CD14-positive monocyte (primary cell): ENCODE data around the gene KLHL36. TPM values are rescaled to one million over a fixed set of nuclear protein-coding genes. Genes with fewer than 3 reads are reported as not detected.
A peak's percentile ranks its signal among the peaks of the same experiment; 100 is the strongest.

Source experiments
- DNase-seq, 3 donors: peaks; one replicate each; pipeline ENCODE4 v3.0.0-alpha.2; 2011 to 2022
- H2AFZ ChIP-seq: 2 replicates; pipeline ENCODE4 v1.6.0; 2012; ENCODE audit warnings: mild to moderate bottlenecking, low read depth, low read length, inconsistent platforms; ENCODE audit not compliant: insufficient read depth, poor library complexity, severe bottlenecking
- H3K27ac ChIP-seq, 2 donors: 1 replicate in 1 of 2; 2 replicates in 1 of 2; pipeline ENCODE4 v1.5.1; 2012 to 2013; ENCODE audit warnings: low read length in 2 of 2, control low read depth in 1 of 2, inconsistent platforms in 1 of 2, low read depth in 1 of 2, mild to moderate bottlenecking in 1 of 2
- H3K27me3 ChIP-seq, 2 donors: one replicate each; pipeline versions ENCODE4 v1.6.0 to v1.6.1; 2011 to 2013; ENCODE audit warnings: low read length in 2 of 2; ENCODE audit not compliant: control insufficient read depth in 2 of 2, insufficient read depth in 2 of 2
- H3K36me3 ChIP-seq, 2 donors: replicated peaks in 1 of 2; 1 replicate in 1 of 2; 2 replicates in 1 of 2; pipeline versions ENCODE4 v1.5.1 to v1.6.1; 2012 to 2013; ENCODE audit warnings: low read length in 2 of 2, control low read depth in 1 of 2, inconsistent platforms in 1 of 2, mild to moderate bottlenecking in 1 of 2; ENCODE audit not compliant: insufficient read depth in 2 of 2, control insufficient read depth in 1 of 2
- H3K4me1 ChIP-seq, 2 donors: 1 replicate in 1 of 2; 2 replicates in 1 of 2; pipeline versions ENCODE4 v1.5.1 to v1.6.1; 2012 to 2013; ENCODE audit warnings: low read length in 2 of 2, control low read depth in 1 of 2, inconsistent platforms in 1 of 2, mild to moderate bottlenecking in 1 of 2, moderate library complexity in 1 of 2; ENCODE audit not compliant: insufficient read depth in 2 of 2, control insufficient read depth in 1 of 2
- H3K4me2 ChIP-seq: replicated peaks from 2 replicates; pipeline ENCODE3; 2012; ENCODE audit warnings: low read length, moderate library complexity, mild to moderate bottlenecking; ENCODE audit not compliant: poor library complexity, severe bottlenecking; ENCODE audit errors: extremely low read depth
- H3K4me3 ChIP-seq, 3 experiments: fragments of 200-600 bp in 1 of 3; sonication (generic) in 1 of 3; replicated peaks in 1 of 3; 1 replicate in 2 of 3; 2 replicates in 1 of 3; pipeline ENCODE4 v1.5.1; 2011 to 2013; ENCODE audit warnings: low read length in 3 of 3, mild to moderate bottlenecking in 3 of 3, control low read depth in 2 of 3, low read depth in 2 of 3, inconsistent platforms in 1 of 3, moderate library complexity in 1 of 3
- H3K79me2 ChIP-seq: 2 replicates; pipeline ENCODE4 v1.6.0; 2012; ENCODE audit warnings: mild to moderate bottlenecking, control low read depth, inconsistent platforms, low read length, moderate library complexity; ENCODE audit not compliant: insufficient read depth
- H3K9ac ChIP-seq: 2 replicates; pipeline ENCODE4 v1.6.0; 2017; ENCODE audit warnings: low read length, mild to moderate bottlenecking; ENCODE audit not compliant: insufficient read depth, poor library complexity, severe bottlenecking
- H3K9me3 ChIP-seq, 2 donors: replicated peaks in 1 of 2; 1 replicate in 1 of 2; 2 replicates in 1 of 2; pipeline versions ENCODE4 v1.5.1 to v1.6.1; 2012 to 2013; ENCODE audit warnings: low read length in 2 of 2, control low read depth in 1 of 2; ENCODE audit not compliant: control insufficient read depth in 1 of 2, insufficient read depth in 1 of 2
- H4K20me1 ChIP-seq: 2 replicates; pipeline ENCODE4 v1.6.0; 2012; ENCODE audit warnings: mild to moderate bottlenecking, low read length, control low read depth, moderate library complexity; ENCODE audit not compliant: insufficient read depth
- H3K27ac Mint-ChIP-seq, 7 donors: one replicate each; pipeline ENCODE4 v1.8.0; 2020; ENCODE audit warnings: mild to moderate bottlenecking in 7 of 7, mixed read lengths in 7 of 7, moderate library complexity in 6 of 7, inconsistent platforms in 2 of 7
- H3K27me3 Mint-ChIP-seq, 3 donors: one replicate each; pipeline ENCODE4 v1.8.0; 2021 to 2022; ENCODE audit warnings: low read depth in 3 of 3, mild to moderate bottlenecking in 3 of 3, mixed read lengths in 3 of 3, moderate library complexity in 3 of 3, inconsistent platforms in 1 of 3
- H3K36me3 Mint-ChIP-seq, 2 donors: one replicate each; pipeline ENCODE4 v1.8.0; 2020; ENCODE audit warnings: mixed read lengths in 2 of 2, inconsistent platforms in 1 of 2, mild to moderate bottlenecking in 1 of 2
- H3K4me1 Mint-ChIP-seq: one replicate; pipeline ENCODE4 v1.8.0; 2020; ENCODE audit warnings: mild to moderate bottlenecking, mixed read lengths
- H3K4me3 Mint-ChIP-seq, 2 donors: one replicate each; pipeline ENCODE4 v1.8.0; 2020; ENCODE audit warnings: mild to moderate bottlenecking in 2 of 2, mixed read lengths in 2 of 2, moderate library complexity in 1 of 2
- H3K9me3 Mint-ChIP-seq, 7 donors: one replicate each; pipeline ENCODE4 v1.8.0; 2020 to 2022; ENCODE audit warnings: mixed read lengths in 7 of 7, mild to moderate bottlenecking in 6 of 7, moderate library complexity in 6 of 7, inconsistent platforms in 2 of 7
- CTCF ChIP-seq: fragments of 200-600 bp; IDR thresholded peaks from one replicate; pipeline ENCODE4 v1.8.0; 2022; ENCODE audit warnings: antibody characterized with exemption, mild to moderate bottlenecking
- WGBS: methylation state at CpG from one replicate; pipeline ENCODE4 v1.1.5; 2013; ENCODE audit warnings: missing lambda C conversion rate; ENCODE audit not compliant: insufficient coverage; 5-methylcytosine and 5-hydroxymethylcytosine counted together
- intact Hi-C, 2 donors: fragments of 100-400 bp; cut with micrococcal nuclease; formaldehyde crosslinking; loops; one replicate each; pipeline versions ENCODE4 v1.15.0 to v1.15.1; 2023
- polyA plus RNA-seq, 3 donors: library from polyadenylated mRNA; depleted of rRNA in 1 of 3; unstranded in 2 of 3; stranded (reverse) in 1 of 3; fragments of 300-500 nt in 2 of 3; fragments of >200 nt in 1 of 3; fragmentation: Illumina TruSeq in 2 of 3; gene quantifications; 1 replicate in 2 of 3; 2 replicates in 1 of 3; pipeline ENCODE4 v1.2.3, GENCODE V29; 2012 to 2021

The KLHL36 gene
- polyA plus RNA-seq, 3 donors: 12.1 to 50.8 (median 14.2) TPM

GRCh38 chr16:84700446-84701300 lies 52.4 kb downstream of the KLHL36 start:
- intact Hi-C loops: no loop called here

DNA sequence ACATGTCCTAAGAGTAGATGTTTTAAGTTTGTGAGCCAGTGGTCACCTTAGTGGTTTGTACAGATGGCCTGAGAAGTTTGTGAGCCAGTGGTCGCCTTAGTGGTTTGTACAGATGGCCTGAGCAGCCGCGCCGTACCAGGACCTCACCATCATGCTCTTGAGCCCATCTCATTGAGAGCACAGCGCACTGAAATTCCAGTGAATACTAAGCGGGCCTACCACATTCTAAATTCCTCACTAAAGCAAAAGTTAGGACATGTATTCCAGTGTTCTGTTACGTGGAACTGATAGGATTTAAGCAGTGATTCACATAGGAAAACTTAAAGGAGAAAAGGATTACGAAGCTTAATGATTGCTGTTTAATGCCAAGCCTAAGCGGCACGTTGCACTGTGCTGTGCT lies 55.4 kb downstream of the KLHL36 start:
- no peak for DNase-seq
- peaks cover 60% of the 10 kb centered on the region for H3K4me1 Mint-ChIP-seq
- H3K4me3 Mint-ChIP-seq: no peak overlapping the region
- no peak for TF ChIP-seq CTCF
- Histone ChIP-seq H3K27ac (no peak overlapping the region), H3K9me3 (no peaks in the 10 kb centered on the region), H4K20me1 (peaks cover 82% of the 10 kb centered on the region), H3K79me2 (peaks cover 94% of the 10 kb centered on the region), H3K4me3 (no peak overlapping the region), H3K4me2 (no peak overlapping the region), H3K9ac (no peak overlapping the region), H3K27me3 (no peaks in the 10 kb centered on the region), H3K36me3 (peaks cover 0 to under 1% of the 10 kb centered on the region in 2 donors), H3K4me1 (peaks cover 18 to 49% of the 10 kb centered on the region in 2 donors), H2AFZ (no peak overlapping the region)
- H3K36me3 Mint-ChIP-seq: peaks cover 7 to 14% of the 10 kb centered on the region in 2 donors
- WGBS: 92% methylated on average over 6 of the region's 10 CpGs
- intact Hi-C loops: no loop called here
- no peaks in the 10 kb centered on the region for H3K9me3 Mint-ChIP-seq
- H3K27ac Mint-ChIP-seq: peak overlapping the region in 1 of 7 donors; percentile 21
- no peaks in the 10 kb centered on the region for H3K27me3 Mint-ChIP-seq

More at GRCh38 chr16:84700446-84701300, 52.4 kb downstream of the KLHL36 start:
- Histone ChIP-seq H2AFZ (peak overlapping the region; percentile 98), H3K4me1 (peaks cover 13 to 35% of the 10 kb centered on the region in 2 donors), H3K36me3 (no peaks in the 10 kb centered on the region), H4K20me1 (peaks cover 53% of the 10 kb centered on the region), H3K9me3 (no peaks in the 10 kb centered on the region), H3K9ac (peak overlapping the region; percentile 94), H3K4me3 (peak overlapping the region; percentile 79 to 96 (median 89)), H3K4me2 (peak overlapping the region; percentile 97), H3K27ac (peak overlapping the region; percentile 63 to 88), H3K27me3 (no peaks in the 10 kb centered on the region), H3K79me2 (peaks cover 65% of the 10 kb centered on the region)
- peak overlapping the region; percentile 94 to 95 for H3K4me3 Mint-ChIP-seq
- no peak for TF ChIP-seq CTCF
- peak overlapping the region; percentile 87 to 94 (median 91) for H3K27ac Mint-ChIP-seq
- peak in 2 of 3 donors; percentile 34 to 35 for DNase-seq
- H3K27me3 Mint-ChIP-seq: no peaks in the 10 kb centered on the region
- peaks cover 0 to 4% (median 0%) of the 10 kb centered on the region in 7 donors for H3K9me3 Mint-ChIP-seq
- peaks cover 41% of the 10 kb centered on the region for H3K4me1 Mint-ChIP-seq
- peaks cover 6 to 11% of the 10 kb centered on the region in 2 donors for H3K36me3 Mint-ChIP-seq
- 2% methylated on average over 10 of the region's 28 CpGs for WGBS
